Measurements from ENCODE around the gene GLRX5.
"Not testable (repeated sequence)": the region's sequence is repeated elsewhere in the genome, so short reads cannot be mapped to it uniquely, and the experiment has no call there.

Gene GLRX5

DNA sequence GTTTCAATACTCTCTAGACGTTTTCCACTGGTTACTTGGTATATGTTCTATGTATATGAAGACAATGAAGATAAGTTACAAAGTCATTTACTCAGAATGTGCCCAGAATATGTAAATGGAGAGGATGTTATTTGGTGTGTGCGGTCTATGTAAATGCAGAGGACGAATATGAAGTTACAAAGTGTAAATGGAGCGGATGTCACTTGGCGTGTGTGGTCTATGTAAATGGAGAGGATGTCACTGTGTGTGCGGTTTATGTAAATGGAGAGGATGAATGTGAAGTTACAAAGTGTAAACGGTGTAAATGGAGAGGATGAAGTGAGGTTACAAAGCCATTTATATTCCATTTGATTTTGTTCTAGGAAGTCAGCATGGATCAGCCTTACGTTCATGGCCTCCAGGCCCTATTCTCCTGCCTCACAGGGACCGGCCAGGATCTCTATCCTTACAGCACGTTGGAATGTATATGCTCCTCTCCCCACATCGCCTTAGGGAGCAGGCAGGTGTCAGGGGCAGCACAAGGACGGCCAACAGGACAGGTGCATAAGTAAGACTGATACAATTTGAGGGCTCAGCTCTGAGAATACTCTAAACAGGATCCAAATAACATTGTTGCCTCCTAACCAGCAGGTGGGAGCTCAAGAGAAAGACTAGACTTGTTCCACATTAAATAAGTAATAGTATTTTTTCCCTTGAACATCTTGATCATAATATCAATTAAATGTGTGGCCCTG, 42.4 kb downstream of the GLRX5 start:
- DNase-seq (ENCODE audit: low read depth, low spot score) = no peak
- H3K4me3 ChIP-seq (ENCODE audit: low read depth, low read length) = no peak overlapping the region
- POLR2A ChIA-PET = no interaction called here
- CTCF ChIA-PET = interaction anchor here (1.4 kb wide), 1 partner anchor 32 kb away, joined by 3 read pairs; no protein-coding TSS in a partner anchor
- TF ChIP-seq, protein P1, sequence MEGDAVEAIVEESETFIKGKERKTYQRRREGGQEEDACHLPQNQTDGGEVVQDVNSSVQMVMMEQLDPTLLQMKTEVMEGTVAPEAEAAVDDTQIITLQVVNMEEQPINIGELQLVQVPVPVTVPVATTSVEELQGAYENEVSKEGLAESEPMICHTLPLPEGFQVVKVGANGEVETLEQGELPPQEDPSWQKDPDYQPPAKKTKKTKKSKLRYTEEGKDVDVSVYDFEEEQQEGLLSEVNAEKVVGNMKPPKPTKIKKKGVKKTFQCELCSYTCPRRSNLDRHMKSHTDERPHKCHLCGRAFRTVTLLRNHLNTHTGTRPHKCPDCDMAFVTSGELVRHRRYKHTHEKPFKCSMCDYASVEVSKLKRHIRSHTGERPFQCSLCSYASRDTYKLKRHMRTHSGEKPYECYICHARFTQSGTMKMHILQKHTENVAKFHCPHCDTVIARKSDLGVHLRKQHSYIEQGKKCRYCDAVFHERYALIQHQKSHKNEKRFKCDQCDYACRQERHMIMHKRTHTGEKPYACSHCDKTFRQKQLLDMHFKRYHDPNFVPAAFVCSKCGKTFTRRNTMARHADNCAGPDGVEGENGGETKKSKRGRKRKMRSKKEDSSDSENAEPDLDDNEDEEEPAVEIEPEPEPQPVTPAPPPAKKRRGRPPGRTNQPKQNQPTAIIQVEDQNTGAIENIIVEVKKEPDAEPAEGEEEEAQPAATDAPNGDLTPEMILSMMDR (IDR thresholded peaks at IDR 0.05; ENCODE audit: insufficient read depth, low read length, missing control alignments) = no peak

- ChIA-PET CTCF (interaction anchor here (1.2 to 1.4 kb wide), 2 partner anchors 12 to 32 kb away, joined by 3 read pairs; no protein-coding TSS in a partner anchor), POLR2A (no interaction called here)
- H3K4me3 ChIP-seq (ENCODE audit: low read depth, low read length) = no peak overlapping the region
- TF ChIP-seq, protein P1 (IDR thresholded peaks at IDR 0.05; ENCODE audit: insufficient read depth, low read length, missing control alignments) = no peak
- no peak for DNase-seq (ENCODE audit: low read depth, low spot score)
Observed at GRCh38 chr14:95577870-95578269, 43.0 kb downstream of the GLRX5 start.

DNA sequence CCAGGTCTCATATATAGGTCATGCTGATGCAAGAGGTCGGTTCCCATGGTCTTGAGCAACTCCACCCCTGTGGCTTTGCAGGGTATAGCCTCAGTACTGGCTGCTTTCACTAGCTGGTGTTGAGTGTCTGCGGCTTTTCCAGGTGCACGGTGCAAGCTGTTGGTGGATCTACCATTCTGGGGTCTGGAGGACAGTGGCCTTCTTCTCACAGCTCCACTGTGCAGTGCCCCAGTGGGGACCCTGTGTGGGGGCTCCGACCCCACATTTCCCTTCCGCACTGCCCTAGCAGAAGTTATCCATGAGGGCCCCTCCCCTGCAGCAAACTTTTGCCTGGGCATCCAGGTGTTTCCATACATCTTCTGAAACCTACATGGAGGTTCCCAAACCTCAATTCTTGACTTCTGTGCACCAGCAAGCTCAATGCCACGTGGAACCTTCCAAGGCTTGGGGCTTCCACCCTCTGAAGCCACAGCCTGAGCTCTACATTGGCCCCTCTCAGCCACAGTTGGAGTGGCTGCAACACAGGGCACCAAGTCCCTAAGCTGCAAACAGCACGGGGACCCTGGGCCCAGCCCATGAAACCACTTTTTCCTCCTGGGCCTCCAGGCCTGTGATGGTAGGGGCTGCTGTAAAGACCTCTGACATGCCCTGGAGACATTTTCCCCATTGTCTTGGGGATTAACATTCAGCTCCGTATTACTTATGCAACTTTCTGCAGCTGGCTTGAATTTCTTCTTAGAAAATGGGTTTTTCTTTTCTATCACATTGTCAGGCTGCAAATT, 49.2 kb downstream of the GLRX5 start:
- CTCF ChIA-PET; H3K4me3 ChIP-seq (ENCODE audit: low read depth, low read length); POLR2A ChIA-PET; DNase-seq (ENCODE audit: low read depth, low spot score): not testable (repeated sequence)

- H3K4me3 ChIP-seq (ENCODE audit: low read depth, low read length) = no peak overlapping the region
- ChIA-PET POLR2A (no interaction called here), CTCF (no interaction called here)
- DNase-seq (ENCODE audit: low read depth, low spot score) = no peak
- TF ChIP-seq, protein P1 (IDR thresholded peaks at IDR 0.05; ENCODE audit: insufficient read depth, low read length, missing control alignments) = no peak
Observed at GRCh38 chr14:95585953-95586620, 51.2 kb downstream of the GLRX5 start.

DNA sequence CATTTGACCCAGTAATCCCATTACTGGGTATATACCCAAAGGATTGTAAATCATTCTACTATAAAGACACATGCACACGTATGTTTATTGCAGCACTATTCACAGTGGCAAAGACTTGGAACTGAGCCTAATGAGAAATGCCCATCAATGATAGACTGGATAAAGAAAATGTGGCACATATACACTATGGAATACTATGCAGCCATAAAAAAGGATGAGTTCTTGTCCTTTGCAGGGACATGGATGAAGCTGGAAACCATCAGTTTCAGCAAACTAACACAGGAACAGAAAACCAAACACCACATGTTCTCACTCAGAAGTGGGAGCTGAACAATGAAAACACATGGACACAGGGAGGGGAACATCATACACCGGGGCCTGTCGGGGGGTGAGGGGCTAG, 56.3 kb downstream of the GLRX5 start:
- H3K4me3 ChIP-seq (ENCODE audit: low read depth, low read length); POLR2A ChIA-PET; DNase-seq (ENCODE audit: low read depth, low spot score); CTCF ChIA-PET: not testable (repeated sequence)

Data from AG04449 (cell line).